Natural killer cell (primary cell): ENCODE results near the gene GAS6. TPM values are rescaled to one million over a fixed set of nuclear protein-coding genes. Genes with fewer than 3 reads are reported as not detected.

Experiments used
- ATAC-seq, 3 donors: fragments of 150-1000 bp in 2 of 3; fragments of 200-7000 bp in 1 of 3; cut with Tn5 transposase; 1 replicate in 1 of 3; 2 replicates in 2 of 3; pipeline ENCODE4 v1.10.0; 2021; ENCODE audit warnings: mild to moderate bottlenecking in 2 of 3, moderate library complexity in 2 of 3
- DNase-seq, 2 donors: peaks; one replicate each; pipeline versions ENCODE4 v3.0.0 to v3.0.0-alpha.2; 2013 to 2021; ENCODE audit warnings: mixed read lengths in 1 of 2
- H3K27ac ChIP-seq: one replicate; pipeline ENCODE4 v1.5.1; 2013; ENCODE audit warnings: mild to moderate bottlenecking, low read length
- H3K27me3 ChIP-seq: one replicate; pipeline ENCODE4 v1.6.1; 2013; ENCODE audit warnings: low read length; ENCODE audit not compliant: control insufficient read depth, insufficient read depth
- H3K36me3 ChIP-seq: one replicate; pipeline ENCODE4 v1.6.1; 2013; ENCODE audit warnings: low read length; ENCODE audit not compliant: control insufficient read depth, insufficient read depth
- H3K4me1 ChIP-seq: one replicate; pipeline ENCODE4 v1.6.1; 2013; ENCODE audit warnings: low read length; ENCODE audit not compliant: control insufficient read depth, insufficient read depth
- H3K4me3 ChIP-seq: one replicate; pipeline ENCODE4 v1.5.1; 2013; ENCODE audit warnings: low read length
- H3K9me3 ChIP-seq: one replicate; pipeline ENCODE4 v1.6.1; 2013; ENCODE audit warnings: low read length; ENCODE audit not compliant: control insufficient read depth, insufficient read depth
- H3K27ac Mint-ChIP-seq, 2 donors: one replicate each; pipeline ENCODE4 v1.8.0; 2022; ENCODE audit warnings: mild to moderate bottlenecking in 2 of 2, mixed read lengths in 2 of 2, moderate library complexity in 1 of 2
- H3K27me3 Mint-ChIP-seq, 2 donors: one replicate each; pipeline ENCODE4 v1.8.0; 2022; ENCODE audit warnings: low read depth in 2 of 2, mixed read lengths in 2 of 2
- H3K36me3 Mint-ChIP-seq: one replicate; pipeline ENCODE4 v1.8.0; 2022; ENCODE audit warnings: mixed read lengths
- H3K4me1 Mint-ChIP-seq, 2 donors: one replicate each; pipeline ENCODE4 v1.8.0; 2022; ENCODE audit warnings: mixed read lengths in 2 of 2
- H3K4me3 Mint-ChIP-seq: one replicate; pipeline ENCODE4 v1.8.0; 2022; ENCODE audit warnings: mild to moderate bottlenecking, moderate library complexity, mixed read lengths
- H3K9me3 Mint-ChIP-seq, 2 donors: one replicate each; pipeline ENCODE4 v1.8.0; 2022; ENCODE audit warnings: mixed read lengths in 2 of 2
- WGBS: methylation state at CpG from one replicate; pipeline ENCODE4 v1.1.7; 2013; ENCODE audit warnings: missing lambda C conversion rate; ENCODE audit not compliant: insufficient coverage; 5-methylcytosine and 5-hydroxymethylcytosine counted together
- intact Hi-C: fragments of 100-400 bp; cut with micrococcal nuclease; formaldehyde crosslinking; loops from one replicate; pipeline ENCODE4 v1.14.2; 2022
- total RNA-seq, 4 donors: library from RNA; stranded (reverse); fragments of 120-200 nt in 1 of 4; gene quantifications; one replicate each; pipeline versions ENCODE4 v1.2.3 to v1.2.4, GENCODE V29; 2013 to 2022
- TF ChIP-seq, protein P1 (sequence below): fragments of 200-600 bp; IDR thresholded peaks from one replicate; pipeline ENCODE4 v1.8.0; 2022; ENCODE audit warnings: antibody characterized with exemption

The GAS6 gene
- total RNA-seq, 3 donors from 2014 or later (not counting 1 experiment from before 2014, with no cell fraction given) = 0.40 to 1.4 (median 0.41) TPM

- Histone ChIP-seq H3K36me3 (no peaks in the 10 kb centered on the region), H3K4me3 (no peak overlapping the region), H3K9me3 (no peaks in the 10 kb centered on the region), H3K27me3 (no peaks in the 10 kb centered on the region), H3K27ac (no peak overlapping the region), H3K4me1 (peaks cover 22% of the 10 kb centered on the region)
- DNase-seq = no peak
- WGBS = 96% methylated on average over 50 of the region's 50 CpGs
- intact Hi-C loops = no loop called here
- TF ChIP-seq, protein P1, sequence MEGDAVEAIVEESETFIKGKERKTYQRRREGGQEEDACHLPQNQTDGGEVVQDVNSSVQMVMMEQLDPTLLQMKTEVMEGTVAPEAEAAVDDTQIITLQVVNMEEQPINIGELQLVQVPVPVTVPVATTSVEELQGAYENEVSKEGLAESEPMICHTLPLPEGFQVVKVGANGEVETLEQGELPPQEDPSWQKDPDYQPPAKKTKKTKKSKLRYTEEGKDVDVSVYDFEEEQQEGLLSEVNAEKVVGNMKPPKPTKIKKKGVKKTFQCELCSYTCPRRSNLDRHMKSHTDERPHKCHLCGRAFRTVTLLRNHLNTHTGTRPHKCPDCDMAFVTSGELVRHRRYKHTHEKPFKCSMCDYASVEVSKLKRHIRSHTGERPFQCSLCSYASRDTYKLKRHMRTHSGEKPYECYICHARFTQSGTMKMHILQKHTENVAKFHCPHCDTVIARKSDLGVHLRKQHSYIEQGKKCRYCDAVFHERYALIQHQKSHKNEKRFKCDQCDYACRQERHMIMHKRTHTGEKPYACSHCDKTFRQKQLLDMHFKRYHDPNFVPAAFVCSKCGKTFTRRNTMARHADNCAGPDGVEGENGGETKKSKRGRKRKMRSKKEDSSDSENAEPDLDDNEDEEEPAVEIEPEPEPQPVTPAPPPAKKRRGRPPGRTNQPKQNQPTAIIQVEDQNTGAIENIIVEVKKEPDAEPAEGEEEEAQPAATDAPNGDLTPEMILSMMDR = no peak
- H3K27ac Mint-ChIP-seq = no peak overlapping the region
- peaks cover 15 to 24% of the 10 kb centered on the region in 2 donors for H3K4me1 Mint-ChIP-seq
- peaks cover 13 to 19% of the 10 kb centered on the region in 2 donors for H3K27me3 Mint-ChIP-seq
- ATAC-seq = no peak
- no peaks in the 10 kb centered on the region for H3K36me3 Mint-ChIP-seq
- H3K4me3 Mint-ChIP-seq = no peak overlapping the region
- H3K9me3 Mint-ChIP-seq = no peaks in the 10 kb centered on the region
These were observed 19.5 kb upstream of the GAS6 start for GRCh38 chr13:113883314-113883811.

GRCh38 chr13:113882716-113883115 is 18.8 kb upstream of the GAS6 start:
- H3K36me3 Mint-ChIP-seq = no peaks in the 10 kb centered on the region
- intact Hi-C loops = no loop called here

DNA sequence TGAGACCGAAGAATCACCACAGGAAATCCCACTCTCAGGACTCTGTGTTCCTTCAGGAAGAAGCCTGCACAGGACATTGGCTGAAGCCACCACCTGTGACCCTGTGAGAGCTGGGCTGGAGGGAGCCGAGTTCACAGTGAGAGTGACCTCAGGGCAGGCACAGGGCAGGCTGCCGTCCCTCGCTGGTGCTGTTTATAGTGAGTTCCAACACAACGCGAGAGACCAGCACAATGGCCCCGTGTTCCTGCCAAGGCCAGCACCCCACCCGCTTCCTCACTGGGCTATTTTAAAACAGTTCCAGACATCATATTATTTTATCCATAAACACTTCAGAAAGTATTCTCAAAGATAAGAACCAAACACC is 18.4 kb upstream of the GAS6 start:
- no peaks in the 10 kb centered on the region for H3K36me3 Mint-ChIP-seq
- peaks cover 15 to 31% of the 10 kb centered on the region in 2 donors for H3K4me1 Mint-ChIP-seq
- intact Hi-C loops = no loop called here
- peaks cover 3% of the 10 kb centered on the region for H3K9me3 ChIP-seq
- peaks cover 10 to 14% of the 10 kb centered on the region in 2 donors for H3K27me3 Mint-ChIP-seq
- H3K27ac Mint-ChIP-seq = no peak overlapping the region
- peaks cover 30% of the 10 kb centered on the region for H3K4me1 ChIP-seq
- no peaks in the 10 kb centered on the region for H3K36me3 ChIP-seq
- TF ChIP-seq, protein P1 = no peak
- H3K27ac ChIP-seq = no peak overlapping the region
- no peak overlapping the region for H3K4me3 Mint-ChIP-seq
- no peak overlapping the region for H3K4me3 ChIP-seq
- H3K27me3 ChIP-seq = no peaks in the 10 kb centered on the region
- DNase-seq (no peak), ATAC-seq (no peak)
- H3K9me3 Mint-ChIP-seq = no peaks in the 10 kb centered on the region
- WGBS = 81% methylated on average over 8 of the region's 8 CpGs

More at GRCh38 chr13:113882716-113883115, 18.8 kb upstream of the GAS6 start:
- no peaks in the 10 kb centered on the region for H3K27me3 ChIP-seq
- H3K9me3 ChIP-seq = no peaks in the 10 kb centered on the region
- Mint-ChIP-seq H3K4me1 (peaks cover 15 to 26% of the 10 kb centered on the region in 2 donors), H3K9me3 (no peaks in the 10 kb centered on the region), H3K27ac (no peak overlapping the region), H3K27me3 (peaks cover 12 to 15% of the 10 kb centered on the region in 2 donors), H3K4me3 (no peak overlapping the region)
- TF ChIP-seq, protein P1 = no peak
- ATAC-seq (no peak), DNase-seq (no peak)
- no peak overlapping the region for H3K4me3 ChIP-seq
- no peaks in the 10 kb centered on the region for H3K36me3 ChIP-seq
- 97% methylated on average over 20 of the region's 20 CpGs for WGBS
- peaks cover 25% of the 10 kb centered on the region for H3K4me1 ChIP-seq
- no peak overlapping the region for H3K27ac ChIP-seq
